CD4-positive, CD25-positive, alpha-beta regulatory T cell (primary cell): ENCODE data around the gene TLR7. TPM values are rescaled to one million over a fixed set of nuclear protein-coding genes. Genes with fewer than 3 reads are reported as not detected.

Source experiments
- ATAC-seq, 2 donors: fragments of 150-1000 bp; cut with Tn5 transposase; one replicate each; pipeline ENCODE4 v1.10.0; 2021; ENCODE audit warnings: low read depth in 2 of 2, moderate number of reproducible peaks in 2 of 2, moderate library complexity in 1 of 2
- DNase-seq, 3 donors: peaks; one replicate each; pipeline versions ENCODE4 v3.0.0 to v3.0.0-alpha.2; 2012 to 2022; ENCODE audit warnings: mixed read lengths in 1 of 3
- H3K27ac ChIP-seq: one replicate; pipeline ENCODE4 v1.7.0; 2013; ENCODE audit warnings: mild to moderate bottlenecking, low read length; ENCODE audit not compliant: insufficient read depth, poor library complexity, severe bottlenecking
- H3K27me3 ChIP-seq: one replicate; pipeline ENCODE4 v1.7.0; 2013; ENCODE audit warnings: low read length; ENCODE audit not compliant: control insufficient read depth, insufficient read depth
- H3K36me3 ChIP-seq: one replicate; pipeline ENCODE4 v1.7.0; 2013; ENCODE audit warnings: mild to moderate bottlenecking, low read length, moderate library complexity; ENCODE audit not compliant: control insufficient read depth, insufficient read depth
- H3K4me1 ChIP-seq: 2 replicates; pipeline ENCODE4 v1.7.0; 2013; ENCODE audit warnings: mild to moderate bottlenecking, low read length; ENCODE audit not compliant: insufficient read depth, control insufficient read depth, poor library complexity, severe bottlenecking
- H3K4me3 ChIP-seq: one replicate; pipeline ENCODE4 v1.7.0; 2013; ENCODE audit warnings: low read depth, mild to moderate bottlenecking, low read length, moderate library complexity
- H3K9me3 ChIP-seq, 2 experiments: 1 replicate in 1 of 2; 2 replicates in 1 of 2; pipeline ENCODE4 v1.7.0; 2013; ENCODE audit warnings: low read length in 2 of 2, mild to moderate bottlenecking in 1 of 2, moderate library complexity in 1 of 2; ENCODE audit not compliant: control insufficient read depth in 2 of 2
- H3K27ac Mint-ChIP-seq, 3 donors: one replicate each; pipeline ENCODE4 v1.8.0; 2020 to 2022; ENCODE audit warnings: mild to moderate bottlenecking in 3 of 3, mixed read lengths in 3 of 3, moderate library complexity in 2 of 3
- H3K27me3 Mint-ChIP-seq: one replicate; pipeline ENCODE4 v1.8.0; 2022; ENCODE audit warnings: mild to moderate bottlenecking, mixed read lengths
- H3K36me3 Mint-ChIP-seq: one replicate; pipeline ENCODE4 v1.8.0; 2020; ENCODE audit warnings: mixed read lengths
- H3K4me1 Mint-ChIP-seq, 4 donors: one replicate each; pipeline ENCODE4 v1.8.0; 2020 to 2022; ENCODE audit warnings: mixed read lengths in 4 of 4, mild to moderate bottlenecking in 1 of 4
- H3K4me3 Mint-ChIP-seq, 4 donors: one replicate each; pipeline ENCODE4 v1.8.0; 2020 to 2022; ENCODE audit warnings: mild to moderate bottlenecking in 4 of 4, mixed read lengths in 4 of 4, moderate library complexity in 3 of 4
- H3K9me3 Mint-ChIP-seq, 7 donors: one replicate each; pipeline ENCODE4 v1.8.0; 2020 to 2022; ENCODE audit warnings: mixed read lengths in 7 of 7, mild to moderate bottlenecking in 3 of 7, moderate library complexity in 2 of 7
- polyA plus RNA-seq, 4 donors: library from polyadenylated mRNA; unstranded; fragments of 300-500 nt; fragmentation: Illumina TruSeq; gene quantifications; one replicate each; pipeline ENCODE4 v1.2.3, GENCODE V29; 2021
- total RNA-seq: library from RNA; stranded (reverse); gene quantifications from one replicate; pipeline ENCODE4 v1.2.3, GENCODE V29; 2022

The TLR7 gene
- total and polyA plus RNA-seq, 5 donors from 2014 or later, result 0.02 to 0.15 TPM; not detected in 3

DNA sequence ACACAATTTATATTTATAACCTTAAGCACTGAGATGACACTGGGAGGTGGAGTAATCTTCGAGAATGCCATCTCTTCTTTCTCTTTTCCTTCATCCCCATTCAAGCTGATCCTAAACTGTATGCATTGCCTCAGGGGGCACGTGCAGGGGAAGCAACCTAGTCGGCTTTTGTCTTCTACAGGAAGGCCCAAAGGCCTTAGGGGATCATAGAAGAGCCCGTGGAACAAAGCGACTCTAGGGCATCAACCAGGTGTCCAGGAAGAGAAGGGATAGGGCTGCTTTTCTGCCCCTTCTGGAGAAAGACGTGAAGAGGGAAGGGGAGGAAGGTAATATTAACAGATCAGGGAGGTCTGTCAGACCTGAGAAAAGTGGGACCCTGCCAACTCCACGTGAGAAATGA, 32.6 kb downstream of the TLR7 start:
- H3K27ac Mint-ChIP-seq, result peak overlapping the region in 1 of 3 donors; percentile 52
- H3K36me3 ChIP-seq, result no peaks in the 10 kb centered on the region

DNA sequence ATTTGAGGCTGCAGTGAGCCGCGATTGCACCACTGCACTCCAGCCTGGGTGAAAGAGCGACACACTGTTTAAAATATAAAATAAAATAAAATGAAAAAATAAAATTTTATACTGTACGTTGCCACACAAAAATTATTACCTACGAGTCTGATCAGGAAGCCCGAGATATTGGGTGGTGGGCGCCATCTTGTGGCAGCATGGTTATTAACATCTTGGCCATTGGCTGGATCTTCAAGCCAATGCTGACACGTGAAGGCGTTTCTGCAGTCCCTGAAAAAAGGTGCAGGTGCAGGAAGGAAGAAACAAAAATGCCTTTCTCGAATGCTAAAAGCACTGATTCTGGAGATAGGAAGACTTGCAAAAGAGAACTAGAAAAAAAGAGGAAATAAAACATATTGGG, 34.6 kb downstream of the TLR7 start:
- Mint-ChIP-seq H3K27me3 (no peaks in the 10 kb centered on the region), H3K4me1 (peaks cover 0 to 4% (median 1%) of the 10 kb centered on the region in 4 donors), H3K9me3 (no peaks in the 10 kb centered on the region), H3K27ac (no peak overlapping the region), H3K4me3 (no peak overlapping the region), H3K36me3 (no peaks in the 10 kb centered on the region)
- Histone ChIP-seq H3K36me3 (no peaks in the 10 kb centered on the region), H3K9me3 (no peaks in the 10 kb centered on the region), H3K4me1 (no peaks in the 10 kb centered on the region), H3K27me3 (peaks cover 2% of the 10 kb centered on the region), H3K4me3 (no peak overlapping the region), H3K27ac (no peak overlapping the region)
- ATAC-seq (peak; percentile 39 to 45), DNase-seq (peak; percentile 34 to 73 (median 64))

More for the DNA sequence above, 32.6 kb downstream of the TLR7 start:
- no peak for ATAC-seq
- H3K4me3 Mint-ChIP-seq, result no peak overlapping the region
- H3K9me3 ChIP-seq, result no peaks in the 10 kb centered on the region
- no peaks in the 10 kb centered on the region for H3K27me3 Mint-ChIP-seq
- no peaks in the 10 kb centered on the region for H3K9me3 Mint-ChIP-seq
- H3K27ac ChIP-seq, result no peak overlapping the region
- H3K4me3 ChIP-seq, result no peak overlapping the region
- H3K27me3 ChIP-seq, result peaks cover 2% of the 10 kb centered on the region
- peaks cover 0 to 4% (median 1%) of the 10 kb centered on the region in 4 donors for H3K4me1 Mint-ChIP-seq
- no peaks in the 10 kb centered on the region for H3K36me3 Mint-ChIP-seq
- H3K4me1 ChIP-seq, result no peaks in the 10 kb centered on the region
- DNase-seq, result no peak

DNA sequence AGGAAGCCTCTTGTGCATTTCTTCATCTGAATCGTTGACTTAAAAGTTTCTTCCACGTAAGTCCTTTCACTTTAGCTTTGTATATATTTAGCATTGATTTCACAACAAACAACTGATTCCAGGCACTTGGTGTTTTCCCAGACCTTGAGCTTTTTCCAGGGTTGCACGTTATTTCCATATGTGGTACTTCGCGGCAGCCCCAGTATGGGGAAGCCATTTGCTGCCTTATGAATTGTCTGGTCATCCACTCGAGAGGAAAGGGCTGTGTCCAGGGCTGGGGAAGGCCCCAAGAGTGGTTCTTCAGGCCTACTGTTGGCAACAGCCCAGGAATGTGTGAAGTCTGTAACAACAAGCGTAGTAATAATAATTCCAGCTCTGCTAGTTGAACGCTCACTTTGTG, 36.8 kb downstream of the TLR7 start:
- Mint-ChIP-seq H3K27ac (no peak overlapping the region), H3K4me1 (peaks cover 0 to 4% (median 1%) of the 10 kb centered on the region in 4 donors), H3K9me3 (no peaks in the 10 kb centered on the region), H3K27me3 (no peaks in the 10 kb centered on the region), H3K36me3 (no peaks in the 10 kb centered on the region), H3K4me3 (peak overlapping the region in 1 of 4 donors; percentile 18)
- H3K9me3 ChIP-seq, result no peaks in the 10 kb centered on the region
- DNase-seq, result no peak
- no peaks in the 10 kb centered on the region for H3K4me1 ChIP-seq
- no peaks in the 10 kb centered on the region for H3K36me3 ChIP-seq
- H3K27me3 ChIP-seq, result peaks cover 2% of the 10 kb centered on the region
- ATAC-seq, result no peak
- H3K27ac ChIP-seq, result no peak overlapping the region
- no peak overlapping the region for H3K4me3 ChIP-seq

DNA sequence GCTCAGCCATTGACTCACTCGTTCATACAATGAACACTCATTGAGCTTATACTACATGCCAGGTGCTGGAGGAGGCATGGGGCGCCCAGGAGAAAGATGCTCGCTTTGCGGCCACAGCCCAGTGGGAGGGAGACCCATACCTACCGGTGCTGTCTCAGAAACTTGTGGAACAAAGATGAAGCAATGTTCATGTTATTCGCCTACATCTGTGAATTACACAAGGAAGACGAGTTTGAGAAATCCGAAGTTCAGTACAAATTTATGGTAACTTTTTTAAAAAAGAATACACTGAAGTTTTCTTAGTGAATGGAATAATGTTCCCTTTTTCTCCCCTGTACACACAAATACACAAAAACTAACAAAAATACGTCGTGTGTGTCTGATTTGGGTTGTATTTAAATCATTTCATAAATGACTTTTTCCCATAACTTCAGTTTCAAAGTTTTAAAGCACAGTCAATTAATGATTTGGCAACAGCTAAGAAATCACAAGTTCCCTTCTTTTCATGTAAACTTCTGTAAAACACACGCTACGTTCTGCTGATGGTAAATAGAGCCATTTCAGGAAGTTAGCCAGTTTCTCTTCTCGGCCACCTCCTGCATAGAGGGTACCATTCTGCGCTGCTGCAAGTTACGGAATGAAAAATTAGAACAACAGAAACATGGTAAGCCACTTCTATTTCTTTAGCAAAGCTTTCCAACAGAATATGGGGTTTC, 39.3 kb downstream of the TLR7 start, which contains the start of gene TLR8:
Gene TLR8 (plus strand): TSS at position 575 of the 716 bp plus-strand sequence. CDS start 87 bp downstream, at position 662.
- no peaks in the 10 kb centered on the region for H3K4me1 ChIP-seq
- no peaks in the 10 kb centered on the region for H3K9me3 ChIP-seq
- no peak within 1 kb of the TSS for H3K27ac ChIP-seq
- Mint-ChIP-seq H3K36me3 (no peaks in the 10 kb centered on the region), H3K27ac (no peak within 1 kb of the TSS), H3K9me3 (no peaks in the 10 kb centered on the region), H3K4me1 (peaks cover 0 to 9% (median 2%) of the 10 kb centered on the region in 4 donors), H3K27me3 (peaks cover 9% of the 10 kb centered on the region), H3K4me3 (no peak within 1 kb of the TSS)
- H3K27me3 ChIP-seq, result peaks cover 2% of the 10 kb centered on the region
- DNase-seq, result no peak
- ATAC-seq, result no peak
- no peak within 1 kb of the TSS for H3K4me3 ChIP-seq
- no peaks in the 10 kb centered on the region for H3K36me3 ChIP-seq

DNA sequence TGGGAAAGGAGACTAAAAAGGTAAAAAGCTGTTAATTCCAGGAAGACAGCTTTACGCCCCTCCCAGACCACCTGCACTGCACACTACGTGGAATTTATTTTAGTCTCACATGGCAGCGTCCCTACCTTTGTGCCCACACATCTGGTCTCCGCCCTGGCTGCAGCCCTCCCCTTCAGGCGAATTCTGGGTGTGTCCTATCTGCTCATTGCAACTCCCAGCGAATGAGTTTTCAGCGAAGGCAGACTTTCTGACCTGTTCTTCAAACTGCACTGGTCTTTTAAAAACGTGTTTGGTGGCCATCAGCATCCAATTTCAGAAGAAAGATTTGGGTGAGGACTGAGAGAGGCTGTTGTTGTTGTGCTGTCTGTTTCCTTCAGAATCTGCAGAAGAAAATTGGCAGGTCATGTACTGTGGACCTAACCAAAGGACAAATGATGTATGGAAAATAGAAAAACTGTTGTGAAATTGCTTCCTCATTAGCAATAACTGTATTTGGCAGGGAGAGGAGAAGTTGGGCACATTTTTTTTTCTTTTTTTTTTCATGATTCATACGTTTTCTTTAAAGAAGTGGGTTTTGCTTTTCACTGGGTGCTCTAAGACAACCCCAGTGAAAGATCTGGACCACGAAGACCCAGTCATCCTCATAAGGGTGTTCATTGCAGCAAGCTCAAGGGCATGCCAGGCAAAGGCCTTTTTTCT, 43.7 kb downstream of the TLR7 start:
- H3K4me1 Mint-ChIP-seq, result peaks cover 0 to 8% (median 0%) of the 10 kb centered on the region in 4 donors
- peaks cover 0 to 2% (median 0%) of the 10 kb centered on the region in 7 donors for H3K9me3 Mint-ChIP-seq
- DNase-seq, result no peak
- no peaks in the 10 kb centered on the region for H3K36me3 Mint-ChIP-seq
- ATAC-seq, result no peak
- H3K27me3 Mint-ChIP-seq, result peaks cover 10% of the 10 kb centered on the region
- H3K27ac Mint-ChIP-seq, result no peak overlapping the region
- Histone ChIP-seq H3K27ac (no peak overlapping the region), H3K4me3 (no peak overlapping the region), H3K27me3 (no peaks in the 10 kb centered on the region), H3K9me3 (no peaks in the 10 kb centered on the region), H3K4me1 (no peaks in the 10 kb centered on the region), H3K36me3 (no peaks in the 10 kb centered on the region)
- no peak overlapping the region for H3K4me3 Mint-ChIP-seq

DNA sequence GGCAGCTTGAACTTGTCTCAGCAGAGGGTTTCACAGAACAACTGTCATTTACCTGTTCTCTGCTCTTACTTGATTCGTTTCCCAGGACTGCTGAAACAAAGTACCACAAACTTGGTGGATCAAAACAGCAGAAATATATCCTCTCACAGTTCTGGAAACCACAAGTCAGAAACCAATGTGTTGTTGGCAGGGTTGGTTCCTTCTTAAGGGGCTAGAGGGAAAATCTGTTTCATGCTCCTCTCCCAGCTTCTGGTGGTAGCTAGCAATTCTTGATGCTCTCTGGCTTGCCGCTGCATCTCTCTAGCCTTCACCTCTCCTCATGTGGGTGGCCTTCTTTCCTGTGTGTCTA, 44.2 kb downstream of the TLR7 start:
- Mint-ChIP-seq H3K9me3 (peaks cover 0 to 2% (median 0%) of the 10 kb centered on the region in 7 donors), H3K27ac (peak overlapping the region in 1 of 3 donors; percentile 69), H3K4me1 (peaks cover 0 to 8% (median 0%) of the 10 kb centered on the region in 4 donors)

DNA sequence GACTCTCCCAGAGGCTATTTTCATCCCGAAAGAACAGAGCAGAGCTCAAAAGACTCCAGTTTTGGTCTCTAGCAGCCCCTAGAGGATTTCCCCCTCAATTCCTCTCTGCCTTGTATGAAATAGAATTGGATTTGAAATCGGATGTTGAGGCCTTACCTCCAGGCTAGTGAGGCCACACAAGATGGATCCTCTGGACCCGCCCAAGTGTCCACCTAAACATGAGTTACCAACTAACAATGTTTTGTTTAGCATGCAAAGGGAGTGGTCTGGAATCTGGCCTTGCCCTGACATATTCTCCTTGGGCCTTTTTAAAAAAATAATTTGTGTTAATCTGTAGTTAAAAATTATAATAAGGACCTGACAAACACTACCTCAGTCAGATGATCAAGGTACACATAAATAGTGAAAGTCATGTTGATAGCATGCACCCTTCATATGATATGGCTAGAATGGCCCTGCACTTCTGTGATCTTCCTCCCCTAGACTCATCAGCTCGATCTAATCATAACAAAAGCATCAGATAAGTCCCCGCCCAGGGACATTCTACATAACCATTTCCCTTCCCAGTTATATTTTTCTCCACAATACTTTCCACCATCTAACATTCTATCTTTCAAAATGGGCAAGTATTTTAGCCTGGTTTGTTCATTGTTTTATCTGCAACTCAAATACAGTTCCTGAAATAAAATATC, 46.1 kb downstream of the TLR7 start:
- no peak for ATAC-seq
- H3K9me3 ChIP-seq, result no peaks in the 10 kb centered on the region

More for the DNA sequence above, 44.2 kb downstream of the TLR7 start:
- H3K4me3 Mint-ChIP-seq, result no peak overlapping the region
- DNase-seq, result no peak
- peaks cover 10% of the 10 kb centered on the region for H3K27me3 Mint-ChIP-seq
- ATAC-seq, result no peak
- Histone ChIP-seq H3K9me3 (no peaks in the 10 kb centered on the region), H3K4me3 (no peak overlapping the region), H3K27me3 (no peaks in the 10 kb centered on the region), H3K27ac (no peak overlapping the region), H3K36me3 (no peaks in the 10 kb centered on the region), H3K4me1 (no peaks in the 10 kb centered on the region)
- H3K36me3 Mint-ChIP-seq, result no peaks in the 10 kb centered on the region

More for the DNA sequence above, 46.1 kb downstream of the TLR7 start:
- Mint-ChIP-seq H3K4me1 (peaks cover 0 to 8% (median 0%) of the 10 kb centered on the region in 4 donors), H3K27ac (no peak overlapping the region), H3K27me3 (peaks cover 14% of the 10 kb centered on the region), H3K36me3 (no peaks in the 10 kb centered on the region), H3K9me3 (peaks cover 0 to 2% (median 0%) of the 10 kb centered on the region in 7 donors), H3K4me3 (no peak overlapping the region)
- no peak for DNase-seq
- no peaks in the 10 kb centered on the region for H3K4me1 ChIP-seq
- H3K27me3 ChIP-seq, result no peaks in the 10 kb centered on the region
- no peak overlapping the region for H3K27ac ChIP-seq
- no peaks in the 10 kb centered on the region for H3K36me3 ChIP-seq
- H3K4me3 ChIP-seq, result no peak overlapping the region
